Measurements from ENCODE around the gene TMEM170A. TPM values are rescaled to one million over a fixed set of nuclear protein-coding genes. Genes with fewer than 3 reads are reported as not detected.

TMEM170A gene
- total RNA-seq, 2 experiments from 2014 or later, result 25.7 to 29.4 TPM

GRCh38 chr16:75401691-75402090 lies 62.8 kb downstream of the TMEM170A start:
- intact Hi-C loops (cut with micrococcal nuclease; ENCODE audit: unreplicated experiment), result loop anchor here (1.0 to 10.0 kb wide), 2 partner anchors 202 to 363 kb away; no protein-coding TSS in a partner anchor
- Histone ChIP-seq H3K4me1 (ENCODE audit: insufficient read depth, low read length, poor library complexity, severe bottlenecking) (no peaks in the 10 kb centered on the region), H3K9me3 (ENCODE audit: low read length) (no peaks in the 10 kb centered on the region), H2AFZ (ENCODE audit: low read length) (no peak overlapping the region), H3K4me3 (ENCODE audit: low read depth, low read length, poor library complexity, severe bottlenecking) (no peak overlapping the region), H3K27ac (ENCODE audit: low read depth, low read length, poor library complexity, severe bottlenecking) (no peak overlapping the region), H3K4me2 (ENCODE audit: low read length) (no peak overlapping the region), H3K79me2 (ENCODE audit: insufficient read depth, low read depth, low read length) (no peaks in the 10 kb centered on the region), H4K20me1 (ENCODE audit: insufficient read depth, low read length) (no peaks in the 10 kb centered on the region), H3K9me2 (ENCODE audit: insufficient read depth, low read length) (no peaks in the 10 kb centered on the region), H3K36me3 (ENCODE audit: insufficient read depth, low read length) (peaks cover under 1% of the 10 kb centered on the region)
- DNase-seq (ENCODE audit: low spot score), result no peak
- ChIA-PET POLR2A (interaction anchor here (0.7 to 1.7 kb wide), 5 partner anchors 9 to 90 kb away, joined by 3 to 10 read pairs (median 3); no protein-coding TSS in a partner anchor), CTCF (ENCODE audit: unreplicated experiment) (interaction anchor here (0.7 to 1.1 kb wide), 3 partner anchors 13 to 168 kb away, joined by 3 read pairs; no protein-coding TSS in a partner anchor)
- TF ChIP-seq EZH2phosphoT487 (IDR thresholded peaks at IDR 0.05; ENCODE audit: borderline replicate concordance, low read depth, low read length), result no peak
- TF ChIP-seq, protein P1, sequence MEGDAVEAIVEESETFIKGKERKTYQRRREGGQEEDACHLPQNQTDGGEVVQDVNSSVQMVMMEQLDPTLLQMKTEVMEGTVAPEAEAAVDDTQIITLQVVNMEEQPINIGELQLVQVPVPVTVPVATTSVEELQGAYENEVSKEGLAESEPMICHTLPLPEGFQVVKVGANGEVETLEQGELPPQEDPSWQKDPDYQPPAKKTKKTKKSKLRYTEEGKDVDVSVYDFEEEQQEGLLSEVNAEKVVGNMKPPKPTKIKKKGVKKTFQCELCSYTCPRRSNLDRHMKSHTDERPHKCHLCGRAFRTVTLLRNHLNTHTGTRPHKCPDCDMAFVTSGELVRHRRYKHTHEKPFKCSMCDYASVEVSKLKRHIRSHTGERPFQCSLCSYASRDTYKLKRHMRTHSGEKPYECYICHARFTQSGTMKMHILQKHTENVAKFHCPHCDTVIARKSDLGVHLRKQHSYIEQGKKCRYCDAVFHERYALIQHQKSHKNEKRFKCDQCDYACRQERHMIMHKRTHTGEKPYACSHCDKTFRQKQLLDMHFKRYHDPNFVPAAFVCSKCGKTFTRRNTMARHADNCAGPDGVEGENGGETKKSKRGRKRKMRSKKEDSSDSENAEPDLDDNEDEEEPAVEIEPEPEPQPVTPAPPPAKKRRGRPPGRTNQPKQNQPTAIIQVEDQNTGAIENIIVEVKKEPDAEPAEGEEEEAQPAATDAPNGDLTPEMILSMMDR (conservative IDR thresholded peaks at IDR 0.05; ENCODE audit: low read length), result no peak
- BruUV-seq (replicated peaks), result no TSS peak

DNA sequence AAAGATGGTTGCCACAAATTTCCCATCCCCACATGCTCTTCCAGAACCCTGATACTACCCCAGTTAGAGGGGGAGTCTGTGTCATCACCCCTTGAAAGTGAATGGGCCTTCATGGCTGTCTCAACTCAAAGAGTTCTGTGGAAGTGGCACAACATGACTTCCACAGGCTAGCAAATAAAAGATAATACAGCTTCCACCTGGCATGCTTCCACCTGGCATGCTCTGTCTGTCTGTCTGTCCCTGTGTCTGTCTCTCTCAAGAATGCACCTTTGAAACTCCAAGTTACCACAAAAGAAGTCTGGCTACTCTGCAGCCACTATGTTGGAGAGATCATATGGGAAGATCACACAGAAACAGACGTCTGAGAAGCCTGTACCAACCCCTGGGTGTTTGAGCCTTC lies 66.2 kb downstream of the TMEM170A start:
- BruUV-seq (replicated peaks), result no TSS peak
- TF ChIP-seq EZH2phosphoT487 (IDR thresholded peaks at IDR 0.05; ENCODE audit: borderline replicate concordance, low read depth, low read length), result no peak
- TF ChIP-seq, protein P1 (conservative IDR thresholded peaks at IDR 0.05; ENCODE audit: low read length), result no peak
- no peak overlapping the region for H2AFZ ChIP-seq (ENCODE audit: low read length)
- H3K4me2 ChIP-seq (ENCODE audit: low read length), result no peak overlapping the region
- H3K27ac ChIP-seq (ENCODE audit: low read depth, low read length, poor library complexity, severe bottlenecking), result no peak overlapping the region
- ChIA-PET POLR2A (interaction anchor here (0.6 to 0.7 kb wide), 2 partner anchors 7 to 221 kb away, joined by 3 to 4 read pairs; no protein-coding TSS in a partner anchor), CTCF (ENCODE audit: unreplicated experiment) (no interaction called here)
- intact Hi-C loops (cut with micrococcal nuclease; ENCODE audit: unreplicated experiment), result no loop called here
- no peaks in the 10 kb centered on the region for H4K20me1 ChIP-seq (ENCODE audit: insufficient read depth, low read length)
- no peaks in the 10 kb centered on the region for H3K9me3 ChIP-seq (ENCODE audit: low read length)
- H3K79me2 ChIP-seq (ENCODE audit: insufficient read depth, low read depth, low read length), result no peaks in the 10 kb centered on the region
- no peaks in the 10 kb centered on the region for H3K9me2 ChIP-seq (ENCODE audit: insufficient read depth, low read length)
- no peak overlapping the region for H3K4me3 ChIP-seq (ENCODE audit: low read depth, low read length, poor library complexity, severe bottlenecking)
- peaks cover 15% of the 10 kb centered on the region for H3K36me3 ChIP-seq (ENCODE audit: insufficient read depth, low read length)
- H3K4me1 ChIP-seq (ENCODE audit: insufficient read depth, low read length, poor library complexity, severe bottlenecking), result no peaks in the 10 kb centered on the region
- no peak for DNase-seq (ENCODE audit: low spot score)

GRCh38 chr16:75394941-75395340 lies 69.5 kb downstream of the TMEM170A start:
- H3K9me3 ChIP-seq (ENCODE audit: low read length), result no peaks in the 10 kb centered on the region
- H3K4me3 ChIP-seq (ENCODE audit: low read depth, low read length, poor library complexity, severe bottlenecking), result no peak overlapping the region
- intact Hi-C loops (cut with micrococcal nuclease; ENCODE audit: unreplicated experiment), result no loop called here
- ChIA-PET CTCF (ENCODE audit: unreplicated experiment) (no interaction called here), POLR2A (interaction anchor here (1.3 kb wide), 1 partner anchor 7 kb away, joined by 3 read pairs; no protein-coding TSS in a partner anchor)
- BruUV-seq (replicated peaks), result no TSS peak
- H3K4me1 ChIP-seq (ENCODE audit: insufficient read depth, low read length, poor library complexity, severe bottlenecking), result no peaks in the 10 kb centered on the region
- TF ChIP-seq, protein P1 (conservative IDR thresholded peaks at IDR 0.05; ENCODE audit: low read length), result no peak
- TF ChIP-seq EZH2phosphoT487 (IDR thresholded peaks at IDR 0.05; ENCODE audit: borderline replicate concordance, low read depth, low read length), result no peak
- no peak for DNase-seq (ENCODE audit: low spot score)
- H3K4me2 ChIP-seq (ENCODE audit: low read length), result no peak overlapping the region
- H3K9me2 ChIP-seq (ENCODE audit: insufficient read depth, low read length), result no peaks in the 10 kb centered on the region
- H3K36me3 ChIP-seq (ENCODE audit: insufficient read depth, low read length), result peaks cover 37% of the 10 kb centered on the region
- H4K20me1 ChIP-seq (ENCODE audit: insufficient read depth, low read length), result no peaks in the 10 kb centered on the region
- no peaks in the 10 kb centered on the region for H3K79me2 ChIP-seq (ENCODE audit: insufficient read depth, low read depth, low read length)
- H3K27ac ChIP-seq (ENCODE audit: low read depth, low read length, poor library complexity, severe bottlenecking), result no peak overlapping the region
- H2AFZ ChIP-seq (ENCODE audit: low read length), result no peak overlapping the region
